ENCODE measurements around the gene TRPV2. TPM values are rescaled to one million over a fixed set of nuclear protein-coding genes. Genes with fewer than 3 reads are reported as not detected.

TRPV2 gene
- 10 to 100 TPM in 3 of 4 donors, 1 to 10 TPM in 1; 7.8 to 66.1 (median 17.0) TPM for total RNA-seq

- TF ChIP-seq CTCF (IDR thresholded peaks at IDR 0.05; ENCODE audit: low read depth) = no peak
Observed at GRCh38 chr17:16415031-16415924, at the start of gene TRPV2. TRPV2 (plus strand) TSS chr17:16415571; CDS start chr17:16417669, 2,098 bp downstream.

- no peak for TF ChIP-seq CTCF (IDR thresholded peaks at IDR 0.05; ENCODE audit: low read depth)
Observed at GRCh38 chr17:16371742-16372141, 43.6 kb upstream of the TRPV2 start.

GRCh38 chr17:16374146-16374938 is 41.0 kb upstream of the TRPV2 start:
- no peak for TF ChIP-seq CTCF (IDR thresholded peaks at IDR 0.05; ENCODE audit: low read depth)

GRCh38 chr17:16377941-16378341 is 37.4 kb upstream of the TRPV2 start:
- TF ChIP-seq CTCF (IDR thresholded peaks at IDR 0.05; ENCODE audit: low read depth) = no peak

GRCh38 chr17:16378636-16379282 is 36.6 kb upstream of the TRPV2 start:
- TF ChIP-seq CTCF (IDR thresholded peaks at IDR 0.05; ENCODE audit: low read depth) = no peak

GRCh38 chr17:16379654-16380053 is 35.7 kb upstream of the TRPV2 start:
- no peak for TF ChIP-seq CTCF (IDR thresholded peaks at IDR 0.05; ENCODE audit: low read depth)
